A549 (cell line): Measurements from ENCODE around the gene MSX2. TPM values are rescaled to one million over a fixed set of nuclear protein-coding genes. Genes with fewer than 3 reads are reported as not detected.

ENCODE experiments used
- ATAC-seq, 2 experiments: fragments of 200-7000 bp in 1 of 2; fragments of >200 bp in 1 of 2; cut with Nextera tagmentation in 1 of 2; cut with Tn5 transposase in 1 of 2; 3 replicates each; pipeline versions ENCODE4 v1.8.0 to v1.9.1; 2018 to 2020; ENCODE audit warnings: mild to moderate bottlenecking in 1 of 2, moderate library complexity in 1 of 2
- CTCF ChIA-PET: fragments of 300-600 bp; sonication (Branson Sonifier 250); formaldehyde crosslinking; extraction: SDS; loops from one replicate; lab custom pipeline; 2021; ENCODE audit warnings: antibody characterized with exemption, inconsistent platforms; lab: Yijun Ruan, JAX
- POLR2A ChIA-PET: fragments of 350-600 bp; formaldehyde crosslinking; extraction: SDS; loops from one replicate; lab custom pipeline; 2021; ENCODE audit warnings: antibody characterized with exemption, inconsistent platforms; lab: Yijun Ruan, JAX
- DNase-seq, 2 experiments: peaks; one replicate each; pipeline versions ENCODE4 v3.0.0 to v3.0.0-alpha.2; 2011 to 2016; ENCODE audit warnings: low read depth in 1 of 2, low spot score in 1 of 2
- FAIRE-seq: peaks from 2 replicates; lab custom pipeline; 2011; peaks lifted over from hg19 to GRCh38; lab: Jason Lieb, UNC
- H3K27ac ChIP-seq, 2 experiments: fragments of >200 bp; sonication (Bioruptor Twin); formaldehyde crosslinking; 3 replicates each; pipeline ENCODE4 v1.5.1; 2016 to 2017
- H3K4me1 ChIP-seq: fragments of >200 bp; sonication (Bioruptor Twin); formaldehyde crosslinking; 3 replicates; pipeline ENCODE4 v1.6.1; 2016
- H3K4me2 ChIP-seq: fragments of >200 bp; sonication (Bioruptor Twin); formaldehyde crosslinking; 3 replicates; pipeline ENCODE4 v1.6.1; 2016
- H3K4me3 ChIP-seq: fragments of >200 bp; sonication (Bioruptor Twin); formaldehyde crosslinking; 3 replicates; pipeline ENCODE4 v1.5.1; 2016
- H3K9me3 ChIP-seq: fragments of >200 bp; sonication (Bioruptor Twin); formaldehyde crosslinking; 3 replicates; pipeline ENCODE4 v1.6.1; 2016
- BCL3 ChIP-seq: fragments of >200 bp; sonication (Bioruptor Twin); formaldehyde crosslinking; IDR thresholded peaks from 3 replicates; pipeline ENCODE4 v1.6.1; 2016
- CBX2 ChIP-seq: fragments of 200-600 bp; sonication (generic); IDR thresholded peaks from 2 replicates; pipeline ENCODE4 v1.6.1; 2016; ENCODE audit warnings: low read depth, mild to moderate bottlenecking, borderline replicate concordance
- CEBPB ChIP-seq, 2 experiments: fragments of >200 bp in 1 of 2; sonication (Bioruptor Twin) in 1 of 2; formaldehyde crosslinking in 1 of 2; IDR thresholded peaks; 2 replicates each; pipeline ENCODE4 v1.6.1; 2012 to 2016
- CHD2 ChIP-seq: fragments of 150-350 bp; IDR thresholded peaks from 2 replicates; pipeline ENCODE4 v1.6.1; 2014; ENCODE audit warnings: low read length; ENCODE audit not compliant: partially characterized antibody
- E2F6 ChIP-seq: IDR thresholded peaks from 2 replicates; pipeline ENCODE4 v1.6.1; 2012; ENCODE audit warnings: low read depth, borderline replicate concordance
- EHF ChIP-seq: fragments of 250-450 bp; sonication (Bioruptor Pico); IDR thresholded peaks from 2 replicates; pipeline ENCODE4 v1.5.0; 2020; ENCODE audit warnings: mild to moderate bottlenecking
- ELK1 ChIP-seq: fragments of 150-350 bp; IDR thresholded peaks from 2 replicates; pipeline ENCODE4 v1.6.1; 2014; ENCODE audit warnings: low read depth, mild to moderate bottlenecking, low read length
- EP300 ChIP-seq, 2 experiments: fragments of >200 bp; sonication (Bioruptor Twin); formaldehyde crosslinking; IDR thresholded peaks; 2 replicates in 1 of 2; 3 replicates in 1 of 2; pipeline ENCODE4 v1.6.1; 2016 to 2017
- FOSB ChIP-seq: fragments of 250-450 bp; sonication (Bioruptor Pico); IDR thresholded peaks from 2 replicates; pipeline ENCODE4 v1.5.0; 2020; ENCODE audit warnings: mild to moderate bottlenecking, moderate library complexity
- HOXB5 ChIP-seq: fragments of 250-450 bp; sonication (Bioruptor Pico); IDR thresholded peaks from 2 replicates; pipeline ENCODE4 v1.5.0; 2020; ENCODE audit warnings: mild to moderate bottlenecking, moderate library complexity
- JUNB ChIP-seq: fragments of >200 bp; sonication (Bioruptor Twin); formaldehyde crosslinking; IDR thresholded peaks from 2 replicates; pipeline ENCODE4 v1.6.1; 2016
- MAFK ChIP-seq: fragments of 450-650 bp; IDR thresholded peaks from 2 replicates; pipeline ENCODE4 v1.6.1; 2014; ENCODE audit not compliant: partially characterized antibody
- MAX ChIP-seq: IDR thresholded peaks from 2 replicates; pipeline ENCODE4 v1.6.1; 2012
- MAZ ChIP-seq: fragments of 150-350 bp; IDR thresholded peaks from 2 replicates; pipeline ENCODE4 v1.6.1; 2014; ENCODE audit warnings: antibody characterized with exemption, low read depth, low read length, borderline replicate concordance
- MYC ChIP-seq: IDR thresholded peaks from 2 replicates; pipeline ENCODE4 v1.6.1; 2012; ENCODE audit warnings: mild to moderate bottlenecking, inconsistent platforms, low read length, improper control_type of control experiment, borderline replicate concordance
- PHF8 ChIP-seq: fragments of 200-600 bp; sonication (generic); IDR thresholded peaks from 2 replicates; pipeline ENCODE4 v1.6.1; 2016; ENCODE audit warnings: low read depth, mild to moderate bottlenecking, antibody characterized with exemption, moderate library complexity, borderline replicate concordance
- POLR2AphosphoS2 ChIP-seq: conservative IDR thresholded peaks from 2 replicates; pipeline ENCODE4 v1.6.1; 2012; ENCODE audit warnings: low read length, improper control_type of control experiment, inconsistent platforms
- RAD21 ChIP-seq, 2 experiments: fragments of >200 bp in 1 of 2; sonication (Bioruptor Twin) in 1 of 2; formaldehyde crosslinking in 1 of 2; IDR thresholded peaks in 1 of 2; conservative IDR thresholded peaks in 1 of 2; 2 replicates in 1 of 2; 3 replicates in 1 of 2; pipeline ENCODE4 v1.6.1; 2012 to 2018; ENCODE audit warnings: inconsistent platforms in 1 of 2
- RARB ChIP-seq: fragments of 250-450 bp; sonication (Bioruptor Pico); IDR thresholded peaks from 2 replicates; pipeline ENCODE4 v1.8.0; 2021; ENCODE audit warnings: mild to moderate bottlenecking, moderate library complexity
- RFX5 ChIP-seq: fragments of 450-650 bp; IDR thresholded peaks from 2 replicates; pipeline ENCODE4 v1.7.1; 2014; ENCODE audit warnings: antibody characterized with exemption, mild to moderate bottlenecking, moderate library complexity
- RNF2 ChIP-seq: fragments of 200-600 bp; sonication (generic); IDR thresholded peaks from 2 replicates; pipeline ENCODE4 v1.6.1; 2016; ENCODE audit warnings: low read depth, mild to moderate bottlenecking, antibody characterized with exemption, moderate library complexity, borderline replicate concordance
- SREBF2 ChIP-seq: fragments of 450-650 bp; IDR thresholded peaks from 2 replicates; pipeline ENCODE4 v1.6.1; 2014; ENCODE audit warnings: mild to moderate bottlenecking, moderate library complexity
- ZC3H11A ChIP-seq: fragments of 450-650 bp; IDR thresholded peaks from 2 replicates; pipeline ENCODE4 v1.6.1; 2014; ENCODE audit warnings: antibody characterized with exemption, mild to moderate bottlenecking
- ZFP36 ChIP-seq: fragments of 450-650 bp; IDR thresholded peaks from 2 replicates; pipeline ENCODE4 v1.6.1; 2014; ENCODE audit warnings: borderline replicate concordance; ENCODE audit not compliant: partially characterized antibody
- ZNF302 ChIP-seq: fragments of 250-450 bp; sonication (Bioruptor Pico); IDR thresholded peaks from 2 replicates; pipeline ENCODE4 v1.9.0; 2021; ENCODE audit warnings: inconsistent platforms, mild to moderate bottlenecking, moderate library complexity
- ZSCAN20 ChIP-seq: fragments of 250-450 bp; sonication (Bioruptor Pico); IDR thresholded peaks from 2 replicates; pipeline ENCODE4 v1.8.0; 2022; ENCODE audit warnings: mild to moderate bottlenecking, moderate library complexity
- whole genome bisulfite sequencing: methylation state at CpG from one replicate; pipeline ENCODE4 v1.1.6; 2017; ENCODE audit errors: missing lambda C conversion rate; 5-methylcytosine and 5-hydroxymethylcytosine counted together
- polyA plus RNA-seq, 4 experiments: library from polyadenylated mRNA; depleted of rRNA in 3 of 4; stranded (reverse); fragments of >200 nt; fragmentation: RNase III in 1 of 4; extraction: RNeasy Plus Mini Kit Qiagen cat#74134 plus additional on column Dnase treatment in 1 of 4; gene quantifications; 2 replicates in 3 of 4; 3 replicates in 1 of 4; pipeline ENCODE4 v1.2.3, GENCODE V29; 2011 to 2017
- TF ChIP-seq, protein P1 (sequence below): fragments of 450-650 bp; IDR thresholded peaks from 2 replicates; pipeline ENCODE4 v1.6.1; 2014; ENCODE audit warnings: antibody characterized with exemption
- TF ChIP-seq, protein P2 (sequence below): IDR thresholded peaks from 2 replicates; pipeline ENCODE4 v1.6.1; 2012

Gene MSX2
- polyA plus RNA-seq, 2 of the 4 experiments (the other 2 are of a cell fraction): 2.4 to 2.6 TPM

DNA sequence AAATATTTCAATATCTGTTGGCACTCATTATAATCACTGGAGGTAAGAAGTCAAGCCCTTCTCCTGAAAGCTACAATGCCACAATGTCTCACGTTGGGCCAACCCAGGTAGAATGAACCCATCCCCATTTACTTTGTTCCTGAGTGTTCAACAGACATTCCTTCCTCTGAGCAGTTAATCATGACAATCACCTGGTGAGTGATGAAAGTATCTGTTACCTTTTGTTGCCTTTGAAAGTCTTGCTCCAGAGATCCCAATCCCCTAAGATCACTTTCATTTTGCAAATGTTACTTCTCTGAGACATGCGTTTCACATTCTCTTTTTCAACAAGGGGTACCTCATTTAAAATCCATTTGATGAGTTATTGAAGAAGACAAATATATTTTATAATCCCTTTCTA lies 49.3 kb upstream of the MSX2 start:
- WGBS: 41% methylated on average over 2 of the region's 2 CpGs
- no peak overlapping the region for H3K27ac ChIP-seq
- DNase-seq (no peak), FAIRE-seq (no peak), ATAC-seq (no peak)
- no peak overlapping the region for H3K4me3 ChIP-seq
- no peaks in the 10 kb centered on the region; the same call in 2 of the 3 replicates for H3K9me3 ChIP-seq
- TF ChIP-seq EP300 (IDR thresholded peaks at IDR 0.05): no peak
- TF ChIP-seq EHF (CRISPR knock-in tag): no peak
- TF ChIP-seq MYC: no peak
- TF ChIP-seq ZFP36: no peak
- TF ChIP-seq RAD21 (conservative IDR thresholded peaks at IDR 0.05 in 1 of 2, IDR thresholded peaks at IDR 0.05 in 1 of 2): no peak
- no peak for TF ChIP-seq MAX
- TF ChIP-seq, protein P1, sequence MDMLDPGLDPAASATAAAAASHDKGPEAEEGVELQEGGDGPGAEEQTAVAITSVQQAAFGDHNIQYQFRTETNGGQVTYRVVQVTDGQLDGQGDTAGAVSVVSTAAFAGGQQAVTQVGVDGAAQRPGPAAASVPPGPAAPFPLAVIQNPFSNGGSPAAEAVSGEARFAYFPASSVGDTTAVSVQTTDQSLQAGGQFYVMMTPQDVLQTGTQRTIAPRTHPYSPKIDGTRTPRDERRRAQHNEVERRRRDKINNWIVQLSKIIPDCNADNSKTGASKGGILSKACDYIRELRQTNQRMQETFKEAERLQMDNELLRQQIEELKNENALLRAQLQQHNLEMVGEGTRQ: no peak
- TF ChIP-seq JUNB: no peak
- no peak for TF ChIP-seq ZC3H11A
- ChIA-PET POLR2A (no interaction called here), CTCF (no interaction called here)
- H3K4me1 ChIP-seq: no peaks in the 10 kb centered on the region
- no peak overlapping the region for H3K4me2 ChIP-seq

- no peak for FAIRE-seq
These were observed 48.5 kb upstream of the MSX2 start for GRCh38 chr5:174675916-174676315.

GRCh38 chr5:174678107-174678506 lies 46.3 kb upstream of the MSX2 start:
- ATAC-seq (no peak), FAIRE-seq (no peak), DNase-seq (no peak)
- CTCF ChIA-PET: interaction anchor here (0.6 kb wide), 1 partner anchor 72 kb away, joined by 3 read pairs; no protein-coding TSS in a partner anchor
- TF ChIP-seq ELK1 (no peak), MAZ (no peak), SREBF2 (no peak), BCL3 (no peak), POLR2AphosphoS2 (no peak), E2F6 (no peak), HOXB5 (CRISPR knock-in tag) (no peak), ZSCAN20 (CRISPR knock-in tag) (no peak), ZC3H11A (no peak), CEBPB (IDR thresholded peaks at IDR 0.05) (no peak), FOSB (CRISPR knock-in tag) (no peak), PHF8 (no peak), RFX5 (no peak), CHD2 (no peak), RARB (CRISPR knock-in tag) (no peak), ZNF302 (CRISPR knock-in tag) (no peak), RNF2 (no peak), CBX2 (no peak)
- TF ChIP-seq, protein P2, sequence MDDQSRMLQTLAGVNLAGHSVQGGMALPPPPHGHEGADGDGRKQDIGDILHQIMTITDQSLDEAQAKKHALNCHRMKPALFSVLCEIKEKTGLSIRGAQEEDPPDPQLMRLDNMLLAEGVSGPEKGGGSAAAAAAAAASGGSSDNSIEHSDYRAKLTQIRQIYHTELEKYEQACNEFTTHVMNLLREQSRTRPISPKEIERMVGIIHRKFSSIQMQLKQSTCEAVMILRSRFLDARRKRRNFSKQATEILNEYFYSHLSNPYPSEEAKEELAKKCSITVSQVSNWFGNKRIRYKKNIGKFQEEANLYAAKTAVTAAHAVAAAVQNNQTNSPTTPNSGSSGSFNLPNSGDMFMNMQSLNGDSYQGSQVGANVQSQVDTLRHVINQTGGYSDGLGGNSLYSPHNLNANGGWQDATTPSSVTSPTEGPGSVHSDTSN: no peak
- Histone ChIP-seq H3K9me3 (no peaks in the 10 kb centered on the region; the same call in 2 of the 3 replicates), H3K4me3 (no peak overlapping the region), H3K27ac (no peak overlapping the region), H3K4me2 (no peak overlapping the region), H3K4me1 (no peaks in the 10 kb centered on the region)
- POLR2A ChIA-PET: interaction anchor here (0.7 kb wide), 1 partner anchor 46 kb away, joined by 4 read pairs; the partner anchor contains the start of gene MSX2

More at GRCh38 chr5:174675916-174676315, 48.5 kb upstream of the MSX2 start:
- ChIA-PET CTCF (interaction anchor here (0.6 to 1.0 kb wide), 2 partner anchors 10 to 15 kb away, joined by 3 read pairs; no protein-coding TSS in a partner anchor), POLR2A (no interaction called here)
- ATAC-seq (no peak), DNase-seq (no peak)
- 34% methylated on average over 5 of the region's 5 CpGs for WGBS
- no peaks in the 10 kb centered on the region; the same call in 2 of the 3 replicates for H3K9me3 ChIP-seq
- no peak overlapping the region for H3K4me2 ChIP-seq
- no peaks in the 10 kb centered on the region for H3K4me1 ChIP-seq
- no peak overlapping the region for H3K4me3 ChIP-seq
- TF ChIP-seq ZFP36 (no peak), MAFK (peak; percentile 5)
- H3K27ac ChIP-seq: no peak overlapping the region
